GM21390 (cell line): Measurements from ENCODE around the gene MARCHF3.

Experiments used
- ATAC-seq: cut with Tn5 transposase; IDR thresholded peaks from one replicate; pipeline ENCODE4 v1.9.1; 2021; ENCODE audit not compliant: unreplicated experiment

The MARCHF3 gene

DNA sequence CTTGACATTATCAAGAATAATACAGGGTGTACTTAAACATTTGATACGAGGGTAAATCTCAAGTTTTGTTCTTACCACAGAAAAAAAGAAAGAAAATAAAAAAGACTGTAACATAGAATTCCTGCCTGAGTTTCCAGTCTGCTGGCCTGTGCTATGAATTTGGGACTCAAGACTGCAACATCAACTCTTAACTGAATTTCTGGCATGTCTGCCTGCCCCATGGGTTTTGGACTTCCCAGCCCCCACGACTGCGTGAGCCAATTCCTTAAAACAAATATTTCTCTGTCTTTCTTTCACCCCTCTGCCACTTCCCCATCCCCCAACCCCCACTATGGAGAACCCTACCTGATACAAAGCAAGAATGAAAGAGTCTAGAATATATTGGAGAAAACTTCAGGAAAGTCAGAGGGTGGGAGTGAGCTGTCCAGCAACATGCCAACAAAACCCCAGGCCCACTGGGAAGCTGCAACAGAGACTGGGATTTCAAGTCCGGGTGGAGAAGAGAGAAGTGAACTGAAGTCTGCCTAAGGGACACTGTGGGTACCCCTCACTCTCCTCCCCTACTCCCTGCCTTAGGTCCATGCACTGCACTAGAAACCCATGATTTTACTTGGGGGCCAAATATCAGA, 43.0 kb downstream of the MARCHF3 start:
- ATAC-seq = no peak

DNA sequence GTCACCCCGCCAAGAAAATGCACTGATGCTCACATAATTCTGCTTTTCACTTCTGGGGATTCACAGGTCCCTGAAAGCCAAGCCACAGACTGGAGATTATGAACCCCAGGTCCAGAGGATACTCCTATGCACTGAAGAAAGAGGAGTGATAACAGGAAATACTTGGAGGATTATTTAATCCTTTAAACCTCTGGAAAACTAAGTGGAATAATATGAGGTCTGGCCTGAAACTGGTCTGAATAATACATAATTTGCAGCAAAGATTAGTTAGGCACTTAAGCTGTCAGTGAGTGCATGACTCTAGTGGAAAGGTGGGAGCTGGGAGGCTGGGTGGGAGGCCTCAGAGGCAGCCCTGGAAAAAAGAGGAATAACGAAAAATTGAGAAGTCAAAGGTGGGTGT, 45.7 kb downstream of the MARCHF3 start:
- no peak for ATAC-seq

DNA sequence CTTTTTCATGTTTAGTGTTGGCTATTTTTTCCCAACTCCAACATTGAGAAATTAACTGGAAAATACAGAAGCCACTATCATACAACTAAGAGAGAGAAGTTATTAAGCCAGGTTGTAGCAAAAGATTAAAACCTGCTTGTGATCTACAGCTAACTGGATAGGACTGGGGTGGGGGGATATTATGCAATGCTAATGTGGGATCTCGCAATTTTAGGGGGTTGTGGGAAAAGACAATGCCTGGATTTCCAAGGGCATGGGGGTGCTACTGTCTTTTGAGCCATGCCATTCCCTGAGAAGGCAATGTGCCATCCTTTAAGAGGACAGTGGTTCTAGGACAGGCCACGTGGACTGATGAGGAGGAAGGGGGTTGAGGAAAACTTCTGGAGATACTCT, 46.5 kb downstream of the MARCHF3 start:
- no peak for ATAC-seq

DNA sequence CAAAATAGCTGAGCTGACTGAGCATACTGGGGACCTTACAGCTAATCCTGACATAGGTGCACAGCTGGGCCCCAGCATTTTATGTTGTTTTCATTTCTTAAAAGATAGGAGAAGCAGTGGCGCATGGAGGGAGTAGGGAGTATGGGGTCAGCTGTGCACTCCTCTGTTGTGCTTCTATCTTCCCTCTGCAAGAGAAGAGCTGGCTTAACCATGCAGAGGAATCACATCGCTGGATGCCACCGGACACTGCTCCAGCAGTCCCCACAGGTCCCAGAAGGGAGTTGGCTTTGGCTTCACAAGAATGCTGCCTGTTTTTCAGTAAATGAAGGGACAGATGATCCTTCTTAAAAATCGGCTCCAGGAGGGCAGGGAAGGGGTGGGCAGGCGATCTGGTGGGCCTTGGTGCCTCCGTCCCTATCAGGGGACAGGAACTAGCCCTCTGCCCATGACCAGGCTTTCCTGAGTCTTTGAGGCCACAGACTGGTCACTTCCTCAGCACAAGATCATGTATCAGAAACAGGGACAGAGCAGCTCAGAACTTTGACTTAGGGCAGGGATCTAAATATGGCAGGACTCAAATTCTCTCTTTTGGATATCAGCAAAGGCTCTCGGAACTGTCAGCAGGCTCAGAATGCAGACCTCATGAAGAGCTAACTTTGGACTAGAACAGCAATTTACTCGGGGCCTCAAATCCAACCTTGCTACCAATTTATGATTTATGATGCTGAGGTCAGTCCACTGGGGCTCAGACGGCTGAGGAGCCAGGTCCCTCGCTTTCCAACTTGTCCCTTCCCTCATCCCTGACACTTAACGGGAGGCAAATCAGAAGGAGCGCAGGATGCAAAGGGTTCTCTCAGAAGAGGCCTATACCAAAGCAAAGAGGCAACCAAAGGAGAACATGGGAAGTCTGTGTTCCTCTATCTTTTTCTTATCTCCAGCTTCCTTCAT, 47.2 kb downstream of the MARCHF3 start:
- ATAC-seq = no peak

DNA sequence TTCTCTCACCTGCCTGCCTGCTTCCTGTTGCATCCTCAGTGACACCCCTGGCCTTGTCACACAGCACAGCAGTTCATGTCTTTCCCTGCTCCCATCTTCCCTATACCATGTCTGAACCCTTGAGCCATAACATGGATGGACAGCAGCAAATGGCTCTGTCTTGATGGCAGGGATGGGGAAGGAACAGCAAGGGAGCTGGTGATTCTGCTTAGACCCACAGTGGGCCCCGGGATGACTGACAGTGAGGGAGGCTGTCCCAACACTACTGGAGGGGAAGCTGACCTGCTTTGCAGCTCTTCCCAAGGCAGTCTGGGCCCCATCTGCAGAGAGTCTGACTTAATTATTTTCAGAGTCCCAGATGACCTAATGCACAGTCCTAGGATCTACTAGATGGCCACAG, 48.2 kb downstream of the MARCHF3 start:
- no peak for ATAC-seq

DNA sequence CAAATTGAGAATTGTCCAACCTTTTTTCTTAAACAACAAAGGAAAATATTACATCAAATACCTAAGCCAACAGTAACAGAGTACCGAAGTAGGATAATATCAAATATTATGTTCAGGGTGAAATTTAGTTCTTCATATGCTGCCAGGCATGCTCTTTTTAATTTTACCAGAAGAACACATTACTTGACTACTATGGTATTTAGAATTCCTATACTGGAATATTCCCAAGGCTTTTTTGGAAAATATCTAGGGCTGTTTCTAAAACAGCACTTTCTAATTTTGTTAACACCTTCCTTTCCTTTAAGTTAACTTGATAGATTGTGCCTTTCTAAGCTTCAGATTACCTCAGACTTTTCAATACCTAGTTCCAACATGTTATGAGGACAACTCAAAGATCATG, 48.7 kb downstream of the MARCHF3 start:
- no peak for ATAC-seq

DNA sequence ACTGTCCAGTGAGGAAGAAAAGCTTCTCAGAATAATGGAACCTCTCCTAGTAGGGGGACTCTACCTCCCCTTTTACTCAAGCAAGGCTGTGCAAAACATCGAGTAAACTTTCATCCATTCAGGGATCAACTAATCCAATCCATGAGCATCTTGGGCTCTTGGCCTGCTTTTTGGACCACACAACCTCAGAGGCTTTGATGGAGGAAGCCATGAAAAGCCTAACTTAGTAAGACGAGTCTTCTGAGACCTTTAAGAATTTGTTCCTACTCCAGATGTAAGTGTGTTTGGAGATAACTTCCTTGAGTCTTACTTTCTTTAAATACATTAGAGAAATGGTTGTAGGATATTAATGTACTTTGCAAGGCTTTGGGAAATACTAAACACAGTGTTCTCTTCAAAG, 49.1 kb downstream of the MARCHF3 start:
- no peak for ATAC-seq

DNA sequence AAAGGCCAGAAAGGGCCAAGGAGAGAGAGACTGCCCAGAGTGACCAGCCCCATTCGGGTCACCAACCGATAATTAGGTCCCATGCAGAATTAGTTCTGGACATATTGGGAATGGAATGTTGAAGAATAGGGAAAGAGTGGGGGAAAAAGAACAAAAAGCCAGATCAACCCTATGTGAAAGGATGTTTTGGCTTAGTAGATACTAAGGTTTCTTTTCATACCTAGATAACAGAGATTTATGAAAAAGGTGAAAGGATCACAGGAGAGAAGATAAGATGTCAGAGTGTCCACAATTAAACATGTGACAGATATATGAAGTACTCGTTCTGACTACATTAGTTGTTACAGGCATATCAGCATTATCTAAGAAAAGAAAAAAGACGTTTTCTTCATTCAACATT, 52.1 kb downstream of the MARCHF3 start:
- no peak for ATAC-seq

DNA sequence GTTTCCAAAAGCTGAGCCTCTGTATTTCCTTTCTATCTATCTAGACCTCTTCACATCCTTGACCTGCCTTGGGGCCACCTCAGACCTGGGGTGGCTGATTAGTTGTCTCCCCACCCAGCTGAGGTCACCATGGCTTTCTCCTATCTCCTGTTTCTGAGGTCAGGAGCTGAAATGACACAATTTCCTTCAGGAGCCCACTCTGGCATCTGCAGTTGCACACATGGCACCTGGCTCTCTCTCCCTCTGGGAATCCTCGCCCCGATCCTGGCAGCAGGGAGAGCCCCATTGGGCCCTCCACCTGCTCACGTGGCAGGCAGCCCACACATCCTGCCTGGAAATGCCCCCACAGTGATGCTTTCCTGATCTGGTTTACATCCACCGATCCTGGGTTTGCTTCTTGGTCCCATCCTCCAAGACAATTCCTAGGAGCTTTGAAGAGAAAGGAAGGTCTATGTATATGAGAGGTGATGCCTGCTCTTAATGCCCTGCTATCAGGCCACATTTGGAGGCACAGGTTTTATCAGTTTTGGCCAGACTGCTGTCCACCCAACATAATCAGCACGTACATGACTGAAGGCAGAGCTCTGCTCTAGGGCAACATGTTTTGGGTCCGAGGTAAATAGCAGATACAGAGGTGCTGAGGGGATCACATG, 53.7 kb downstream of the MARCHF3 start:
- ATAC-seq = no peak

DNA sequence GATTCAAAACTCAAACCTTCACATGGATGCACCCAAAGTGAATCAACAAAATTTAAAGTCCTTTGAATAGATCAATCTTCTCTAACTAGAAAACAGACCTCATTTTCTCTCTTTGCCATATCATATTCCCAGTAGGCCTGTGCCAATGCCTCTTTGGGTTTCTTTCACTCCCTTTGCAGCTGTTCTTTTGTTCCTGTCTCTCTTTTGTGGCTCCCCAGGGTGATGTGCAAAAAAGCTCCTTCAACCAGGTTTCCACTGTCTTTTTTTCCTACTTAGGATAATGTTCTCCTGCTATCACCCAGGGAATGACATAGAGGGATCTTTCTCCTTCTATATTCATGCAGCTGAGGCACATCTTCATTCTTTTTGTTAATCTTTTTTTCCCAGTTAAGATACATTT, 54.6 kb downstream of the MARCHF3 start:
- no peak for ATAC-seq

DNA sequence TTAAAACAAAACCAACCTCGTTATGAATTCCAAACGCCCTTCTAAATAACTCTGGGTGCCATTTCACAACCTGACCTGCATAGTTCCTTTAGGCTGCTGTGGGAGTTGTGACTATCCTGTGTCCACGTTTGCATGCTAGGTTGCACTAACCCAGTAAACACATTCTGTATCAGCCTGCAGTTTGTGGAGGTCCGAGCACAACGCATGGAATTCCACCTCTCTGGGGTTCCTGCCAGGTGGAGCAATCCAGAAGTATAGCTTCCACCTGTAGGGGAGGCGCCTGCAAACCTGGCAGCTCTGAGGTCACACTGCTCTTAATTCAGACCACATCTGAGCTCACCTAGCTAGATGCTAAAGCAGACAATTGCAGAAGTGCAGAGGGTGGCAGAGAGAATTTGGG, 57.2 kb downstream of the MARCHF3 start:
- no peak for ATAC-seq

DNA sequence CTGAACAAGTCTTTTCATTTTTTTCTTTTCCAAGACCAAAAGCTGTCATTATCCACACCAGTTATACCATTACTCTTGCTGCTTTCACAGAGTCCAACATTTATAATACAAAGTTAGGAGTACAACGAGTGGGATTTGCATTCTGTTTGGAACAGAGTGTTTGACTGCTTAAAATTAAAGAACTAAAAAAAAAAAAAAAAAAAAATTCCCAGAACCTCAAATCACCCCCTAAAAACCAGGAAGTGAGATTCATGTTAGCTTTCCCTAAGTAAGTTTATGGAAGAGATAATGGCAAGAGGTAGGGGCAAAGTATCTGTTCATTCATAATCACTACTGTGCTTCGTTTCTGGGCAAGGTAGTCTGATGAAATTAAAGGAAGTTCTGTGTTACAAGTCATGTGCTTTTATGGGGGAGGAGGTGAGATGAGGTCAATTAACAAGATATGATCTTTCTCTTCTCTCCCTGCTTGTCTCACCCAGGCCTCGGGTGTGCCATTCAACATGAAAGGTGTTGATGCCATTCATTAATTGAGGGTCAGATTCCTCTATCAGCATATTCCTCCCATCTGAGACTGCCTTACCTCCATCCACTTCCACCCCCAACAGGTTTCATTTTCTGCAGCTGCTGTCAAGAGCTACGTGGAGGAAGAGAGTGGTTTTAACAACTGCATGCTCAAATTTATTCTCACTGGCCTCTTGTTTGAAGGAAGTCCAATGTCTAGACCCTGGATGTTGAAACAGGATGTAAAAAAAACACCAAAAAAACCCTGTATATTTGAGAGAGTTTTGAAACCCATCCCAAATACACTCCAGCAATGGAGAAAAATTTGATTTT, 58.1 kb downstream of the MARCHF3 start:
- ATAC-seq = peak; percentile 69

DNA sequence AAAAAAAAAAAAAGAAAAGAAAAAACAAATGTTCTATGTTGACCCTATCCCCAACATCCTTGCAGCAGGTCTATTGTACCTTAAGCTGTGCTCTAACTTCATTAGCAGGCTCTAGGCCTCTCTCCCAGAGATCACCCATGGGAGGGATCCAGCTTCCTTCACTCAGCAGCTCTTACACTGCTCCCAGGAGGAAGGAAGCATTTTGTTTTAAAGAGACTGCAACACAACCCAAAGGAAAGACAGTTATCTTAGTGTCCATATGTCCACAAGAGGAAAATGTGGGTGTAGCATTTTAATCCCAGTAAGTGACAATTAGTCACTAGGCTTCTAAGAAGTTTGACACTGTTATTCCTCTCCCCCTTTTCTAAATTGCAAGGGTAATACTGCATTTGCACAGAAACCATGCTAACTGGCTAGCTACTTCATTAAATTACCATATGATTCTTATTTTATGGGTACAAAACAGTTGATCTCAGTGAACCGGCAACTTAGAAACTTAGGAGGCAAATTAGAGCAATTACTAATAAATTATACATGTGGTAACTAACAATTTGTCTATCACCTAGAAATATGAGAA, 58.8 kb downstream of the MARCHF3 start:
- no peak for ATAC-seq

DNA sequence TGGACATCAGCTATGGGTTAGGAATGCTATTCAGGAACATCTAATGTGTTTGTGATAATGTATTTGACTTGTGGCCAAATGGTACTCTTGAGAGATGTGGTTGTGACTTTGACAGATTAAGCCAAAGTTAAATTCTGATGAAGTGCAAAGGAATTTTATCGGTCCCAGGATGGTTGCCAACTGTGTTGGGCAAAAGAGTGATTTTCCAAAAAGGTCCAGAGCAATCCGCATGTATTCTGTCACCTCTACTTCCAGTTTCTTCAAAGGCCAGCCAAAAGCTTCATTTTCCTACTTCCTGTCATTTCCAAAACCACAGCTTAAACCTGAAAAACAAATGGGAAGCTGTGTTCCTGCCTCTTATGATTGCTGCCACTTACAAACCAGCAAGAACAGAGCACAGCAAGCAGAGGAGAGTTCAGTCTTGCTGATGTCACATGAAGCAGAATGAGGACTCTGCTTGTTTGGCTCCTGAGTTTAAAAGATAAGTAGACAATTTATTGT, 59.8 kb downstream of the MARCHF3 start:
- ATAC-seq = no peak

DNA sequence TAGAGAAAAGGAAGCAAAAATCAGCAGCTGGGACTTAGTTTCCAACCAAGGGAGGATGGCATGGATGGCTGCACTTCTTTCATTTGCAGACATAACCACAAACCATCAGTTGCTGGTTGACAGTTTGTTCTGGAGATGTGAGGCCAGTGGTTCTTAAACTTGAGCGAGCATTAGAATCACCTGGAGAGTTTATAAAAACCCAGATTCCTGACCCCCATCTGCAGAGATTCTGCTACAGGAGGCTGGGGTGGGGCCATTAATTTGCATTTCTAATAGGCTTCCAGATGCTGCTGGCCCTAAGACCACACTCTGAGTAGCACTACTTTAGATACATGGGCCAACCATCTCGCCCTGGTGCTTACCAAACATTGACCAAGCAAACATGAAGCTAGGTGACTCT, 60.8 kb downstream of the MARCHF3 start:
- peak; percentile 41 for ATAC-seq

DNA sequence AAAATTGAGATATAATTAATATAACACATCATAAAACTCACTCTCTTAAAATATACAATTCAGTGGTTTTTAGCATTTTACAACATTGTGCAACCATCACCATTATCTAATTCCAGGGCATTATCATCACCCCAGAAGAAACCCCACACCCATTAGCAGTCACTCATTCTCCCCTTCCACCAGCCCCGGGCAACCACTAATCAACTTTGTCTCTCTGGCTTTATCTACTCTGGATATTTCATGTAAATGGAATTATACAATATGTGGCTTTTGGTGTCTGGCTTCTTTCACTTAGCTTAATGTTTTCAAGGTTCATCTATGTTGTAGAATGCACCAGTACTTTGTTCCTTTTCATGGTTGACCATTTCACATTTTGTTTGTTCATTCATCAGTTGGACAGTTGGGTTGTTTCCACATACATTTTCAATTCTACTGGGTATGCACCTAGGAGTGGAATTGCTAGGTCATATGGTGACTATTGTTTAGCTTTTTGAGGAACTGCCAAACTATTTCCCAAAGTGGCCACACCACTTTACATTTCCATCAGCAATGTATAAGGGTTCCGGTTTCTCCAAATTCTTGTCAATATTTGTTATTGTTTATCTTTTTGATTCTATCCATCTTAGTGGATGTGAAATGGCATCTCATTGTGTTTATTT, 62.4 kb downstream of the MARCHF3 start:
- ATAC-seq = no peak

DNA sequence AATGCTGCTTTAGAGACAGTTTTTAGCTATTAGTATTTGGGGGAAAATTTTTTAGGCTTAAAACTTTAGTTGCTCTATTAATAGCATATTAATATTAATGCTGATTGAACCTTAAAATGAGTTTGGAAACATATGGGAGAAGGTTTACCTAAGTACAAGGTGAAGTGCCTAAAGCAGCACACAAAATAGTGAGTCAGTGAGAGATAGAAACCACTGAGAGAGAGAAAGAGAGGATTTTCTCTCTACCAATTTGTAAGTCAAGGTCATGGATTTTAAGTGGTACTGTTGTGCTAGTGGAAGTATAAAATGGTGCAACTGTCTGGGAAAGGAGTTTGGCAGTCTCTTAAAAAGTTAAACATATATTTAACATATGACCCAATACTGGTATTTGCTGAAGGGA, 64.9 kb downstream of the MARCHF3 start:
- ATAC-seq = no peak

DNA sequence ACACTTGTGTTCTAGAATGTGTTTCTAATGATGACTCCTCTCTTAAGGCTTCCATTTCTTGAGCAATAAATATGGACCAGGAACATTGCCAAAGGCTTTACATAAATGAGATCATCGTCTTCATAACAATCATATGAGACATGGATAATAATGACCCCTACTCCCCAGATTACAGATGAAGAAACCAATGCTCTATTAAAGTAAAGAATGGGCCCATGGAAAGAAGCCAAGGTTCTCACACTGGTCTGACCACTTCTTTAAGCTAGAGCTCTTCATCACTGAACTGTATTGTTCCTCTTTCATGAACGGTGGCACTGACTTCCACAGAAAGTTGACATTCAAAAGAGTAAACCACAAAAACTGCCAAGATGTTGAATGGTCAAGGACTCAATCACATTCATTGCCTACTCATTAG, 65.3 kb downstream of the MARCHF3 start:
- ATAC-seq = no peak

DNA sequence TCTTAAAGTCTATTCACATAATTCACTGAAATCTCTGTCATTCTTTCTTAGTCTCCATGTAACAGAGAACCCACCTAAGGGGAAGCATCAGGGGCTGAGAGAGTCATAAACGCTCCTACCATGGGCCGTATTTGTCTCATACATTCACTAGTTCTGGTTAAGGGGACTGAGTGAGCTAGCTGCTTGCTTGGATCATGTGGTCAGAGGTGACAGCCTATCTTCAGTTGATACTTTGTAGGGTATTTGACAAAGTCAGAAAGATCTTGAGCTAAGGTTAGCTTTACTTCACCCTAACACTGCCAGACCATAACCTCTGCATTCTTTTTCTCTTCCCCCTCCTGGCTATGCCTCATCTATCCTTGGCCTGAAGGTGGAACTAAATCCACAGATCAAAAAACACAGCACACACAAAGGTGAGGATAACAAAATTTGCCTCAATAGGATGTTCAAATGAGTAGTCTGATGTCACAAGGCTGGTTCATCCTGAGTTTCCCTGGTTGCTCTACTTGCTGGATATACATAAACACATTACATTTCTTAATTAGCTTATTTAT, 66.5 kb downstream of the MARCHF3 start:
- no peak for ATAC-seq

DNA sequence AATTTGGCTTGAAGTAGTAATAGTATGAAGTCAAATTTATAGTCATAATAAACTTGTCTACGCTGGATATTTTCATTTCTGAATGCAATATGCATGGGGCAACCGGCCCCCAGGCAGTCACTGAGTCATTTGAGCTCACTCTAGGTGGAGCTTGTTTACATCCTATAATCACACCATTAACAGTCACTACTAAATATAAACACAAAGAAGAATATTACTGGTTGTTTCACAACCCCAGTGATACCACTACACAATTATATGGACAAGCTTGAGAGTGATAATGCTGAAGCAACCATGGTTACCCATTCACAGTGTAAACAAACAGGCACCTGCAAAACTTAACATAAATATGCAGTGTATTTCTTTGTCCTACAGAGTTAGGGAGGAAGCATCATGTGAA, 68.7 kb downstream of the MARCHF3 start:
- ATAC-seq = peak; percentile 55
